GM12801 (cell line): Measurements from ENCODE around the gene DOCK10.

Source experiments
- TF ChIP-seq, protein P1 (sequence below): IDR thresholded peaks from one replicate; pipeline ENCODE4 v1.5.1; 2011; ENCODE audit warnings: control low read depth; ENCODE audit not compliant: insufficient read length; ENCODE audit errors: extremely low read depth

DOCK10 gene

DNA sequence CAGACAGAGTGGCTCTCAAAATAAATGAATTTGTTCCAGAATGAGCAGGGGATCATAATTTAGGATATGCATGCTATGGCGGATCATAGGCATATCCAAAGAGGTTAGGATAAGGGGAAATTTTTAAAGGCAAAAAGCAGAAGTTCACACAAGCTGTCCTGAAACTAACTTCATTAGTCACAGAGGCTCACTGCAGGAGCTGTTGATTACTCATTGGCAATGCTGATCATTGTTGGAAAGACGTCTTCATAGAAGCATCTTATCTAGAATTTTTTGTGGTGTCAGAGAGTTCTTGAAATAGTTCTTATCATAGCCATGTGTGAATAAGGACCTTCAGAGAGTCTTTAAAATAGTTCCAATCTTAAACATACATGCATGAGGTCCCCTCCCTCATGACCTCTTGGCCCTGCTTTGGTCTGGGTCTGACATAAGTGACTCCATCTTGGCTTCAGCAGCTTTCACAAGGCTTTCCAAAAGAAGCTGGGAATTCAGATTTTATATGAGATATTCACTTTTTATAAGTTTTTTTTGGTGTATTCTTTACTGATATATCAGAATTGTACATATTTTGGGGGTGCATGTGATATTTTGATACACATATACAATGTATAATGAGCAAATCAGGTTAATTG, 318.6 kb downstream of the DOCK10 start:
- TF ChIP-seq, protein P1, sequence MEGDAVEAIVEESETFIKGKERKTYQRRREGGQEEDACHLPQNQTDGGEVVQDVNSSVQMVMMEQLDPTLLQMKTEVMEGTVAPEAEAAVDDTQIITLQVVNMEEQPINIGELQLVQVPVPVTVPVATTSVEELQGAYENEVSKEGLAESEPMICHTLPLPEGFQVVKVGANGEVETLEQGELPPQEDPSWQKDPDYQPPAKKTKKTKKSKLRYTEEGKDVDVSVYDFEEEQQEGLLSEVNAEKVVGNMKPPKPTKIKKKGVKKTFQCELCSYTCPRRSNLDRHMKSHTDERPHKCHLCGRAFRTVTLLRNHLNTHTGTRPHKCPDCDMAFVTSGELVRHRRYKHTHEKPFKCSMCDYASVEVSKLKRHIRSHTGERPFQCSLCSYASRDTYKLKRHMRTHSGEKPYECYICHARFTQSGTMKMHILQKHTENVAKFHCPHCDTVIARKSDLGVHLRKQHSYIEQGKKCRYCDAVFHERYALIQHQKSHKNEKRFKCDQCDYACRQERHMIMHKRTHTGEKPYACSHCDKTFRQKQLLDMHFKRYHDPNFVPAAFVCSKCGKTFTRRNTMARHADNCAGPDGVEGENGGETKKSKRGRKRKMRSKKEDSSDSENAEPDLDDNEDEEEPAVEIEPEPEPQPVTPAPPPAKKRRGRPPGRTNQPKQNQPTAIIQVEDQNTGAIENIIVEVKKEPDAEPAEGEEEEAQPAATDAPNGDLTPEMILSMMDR = no peak

DNA sequence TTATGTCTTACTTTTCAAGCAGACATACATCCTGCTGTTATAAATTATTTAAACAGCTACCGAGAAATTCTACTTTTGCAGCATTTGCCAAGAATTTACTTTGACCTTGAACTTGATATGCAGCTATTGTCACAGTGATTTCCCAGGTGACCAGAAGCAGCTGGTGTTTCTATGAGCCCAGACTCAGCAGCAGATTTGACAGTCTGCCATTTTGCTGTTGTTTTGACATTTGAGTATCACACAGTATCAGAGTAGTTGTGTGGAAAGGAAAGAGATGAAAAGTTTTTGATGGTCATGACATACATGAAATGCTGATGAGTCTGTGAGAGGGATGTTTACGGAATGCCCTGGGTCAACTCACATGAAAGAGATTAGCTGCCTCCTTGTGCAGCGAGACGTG, 319.5 kb downstream of the DOCK10 start:
- TF ChIP-seq, protein P1 = no peak

DNA sequence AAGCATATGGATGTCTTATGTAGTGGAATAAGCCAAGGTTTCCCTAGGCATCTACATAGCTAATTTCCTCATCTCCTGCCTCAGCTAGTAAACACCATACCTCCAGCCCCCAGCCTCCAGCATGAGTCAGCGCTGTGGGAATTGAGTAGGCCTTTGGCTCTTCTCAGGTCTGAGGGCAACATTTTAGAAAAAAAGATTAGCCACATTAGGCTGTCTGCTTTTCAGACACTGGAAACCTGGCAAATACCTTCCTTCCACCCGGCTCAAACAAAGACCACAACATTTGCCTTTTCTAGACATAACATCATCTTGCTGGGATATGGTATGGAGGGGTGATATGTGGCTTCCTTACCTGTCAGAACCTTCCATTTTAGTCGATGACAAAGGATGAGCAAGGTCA, 320.0 kb downstream of the DOCK10 start:
- TF ChIP-seq, protein P1 = no peak

DNA sequence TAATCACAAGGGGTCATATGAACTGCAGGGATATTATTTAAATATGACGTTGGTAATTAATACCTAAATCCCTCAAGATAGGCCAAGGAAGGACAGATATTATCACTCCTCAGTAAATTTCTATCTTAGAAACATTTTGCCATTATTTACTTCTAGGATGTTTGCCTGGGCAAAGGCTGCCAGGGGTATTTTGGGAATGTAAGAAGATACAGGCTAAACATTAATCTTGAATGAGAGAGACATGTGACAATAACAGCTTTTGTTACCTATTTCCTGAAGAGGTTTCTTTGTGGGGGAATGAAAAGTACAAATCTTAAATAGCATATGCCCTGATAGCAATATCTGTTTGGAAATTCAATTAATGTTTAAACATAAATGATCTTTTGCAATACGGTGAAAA, 325.3 kb downstream of the DOCK10 start:
- TF ChIP-seq, protein P1 = no peak

DNA sequence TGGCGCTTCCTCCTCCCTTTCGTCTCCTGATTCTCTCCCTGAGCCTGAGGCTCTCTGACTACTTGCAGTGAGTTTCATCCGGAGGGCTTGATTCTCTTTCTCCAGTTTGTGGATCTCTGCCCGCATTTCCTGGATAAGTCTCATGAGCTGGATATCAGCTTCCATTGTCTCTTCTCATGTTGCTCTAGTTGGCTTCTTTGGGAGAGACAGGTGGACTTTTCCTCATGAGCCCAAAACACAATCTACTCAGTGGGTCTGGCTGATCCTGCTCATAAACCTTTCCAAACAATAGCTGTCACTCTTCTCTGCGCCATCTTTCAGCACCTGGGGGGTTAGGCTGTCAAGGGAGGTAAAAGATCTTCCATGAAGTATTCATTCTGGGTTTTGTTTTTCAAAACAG, 326.1 kb downstream of the DOCK10 start, which contains the start of gene CCDC195:
Gene CCDC195, minus strand, starts transcription at position 165 of the 400 bp plus-strand sequence. Its CDS starts 0 bp downstream, at position 165.
- TF ChIP-seq, protein P1 = no peak
